MM.1S (cell line): ENCODE data around the gene HSPA2.

Experiments
- DNase-seq: peaks from one replicate; pipeline ENCODE4 v3.0.0-alpha.2; 2015
- H2AFZ ChIP-seq: fragments of 300-600 bp; sonication (generic); 2 replicates; pipeline ENCODE4 v1.6.0; 2016; ENCODE audit warnings: antibody characterized with exemption, low read length
- H3F3A ChIP-seq: fragments of 300-600 bp; sonication (generic); 2 replicates; pipeline ENCODE4 v1.6.1; 2016; ENCODE audit warnings: mild to moderate bottlenecking, antibody characterized with exemption, low read length, moderate library complexity, mixed read lengths; ENCODE audit not compliant: insufficient read depth
- H3K27ac ChIP-seq: fragments of 300-600 bp; sonication (generic); 2 replicates; pipeline ENCODE4 v1.5.1; 2016; ENCODE audit warnings: mild to moderate bottlenecking, low read length
- H3K27me3 ChIP-seq: fragments of 300-600 bp; sonication (generic); replicated peaks from 2 replicates; pipeline ENCODE4 v1.6.0; 2016; ENCODE audit warnings: low read length; ENCODE audit not compliant: insufficient read depth
- H3K36me3 ChIP-seq: fragments of 300-600 bp; sonication (generic); replicated peaks from 2 replicates; pipeline ENCODE4 v1.6.1; 2016; ENCODE audit warnings: mild to moderate bottlenecking, low read length, mixed read lengths; ENCODE audit not compliant: insufficient read depth
- H3K4me1 ChIP-seq: fragments of 300-600 bp; sonication (generic); 2 replicates; pipeline ENCODE4 v1.6.1; 2016; ENCODE audit warnings: low read length, mixed read lengths
- H3K4me2 ChIP-seq: fragments of 300-600 bp; sonication (generic); 2 replicates; pipeline ENCODE4 v1.6.0; 2016; ENCODE audit warnings: low read depth, low read length
- H3K4me3 ChIP-seq: fragments of 300-600 bp; sonication (generic); 2 replicates; pipeline ENCODE4 v1.5.1; 2016; ENCODE audit warnings: low read length, mixed read lengths
- H3K79me2 ChIP-seq: fragments of 300-600 bp; sonication (generic); 2 replicates; pipeline ENCODE4 v1.6.1; 2016; ENCODE audit warnings: mixed run types, low read length, mixed read lengths
- H3K9ac ChIP-seq: fragments of 300-600 bp; sonication (generic); 2 replicates; pipeline ENCODE4 v1.6.1; 2016; ENCODE audit warnings: low read length, mixed read lengths
- H3K9me2 ChIP-seq: fragments of 300-600 bp; sonication (generic); replicated peaks from 2 replicates; pipeline ENCODE4 v1.6.1; 2016; ENCODE audit warnings: mild to moderate bottlenecking, low read length, mixed read lengths; ENCODE audit not compliant: insufficient read depth
- H3K9me3 ChIP-seq: fragments of 300-600 bp; sonication (generic); replicated peaks from 2 replicates; pipeline ENCODE4 v1.6.1; 2016; ENCODE audit warnings: mild to moderate bottlenecking, low read length, mixed read lengths; ENCODE audit not compliant: insufficient read depth
- H4K20me1 ChIP-seq: fragments of 300-600 bp; sonication (generic); 2 replicates; pipeline ENCODE4 v1.6.1; 2016; ENCODE audit warnings: mild to moderate bottlenecking, low read length, moderate library complexity, mixed read lengths; ENCODE audit not compliant: insufficient read depth
- EZH2 ChIP-seq: fragments of 300-600 bp; sonication (generic); optimal IDR thresholded peaks from 2 replicates; pipeline ENCODE3; 2017; ENCODE audit warnings: low read depth, mild to moderate bottlenecking, antibody characterized with exemption, low read length, mixed read lengths
- EZH2phosphoT487 ChIP-seq: fragments of 300-600 bp; sonication (generic); IDR thresholded peaks from 2 replicates; pipeline ENCODE4 v1.6.1; 2018; ENCODE audit warnings: antibody characterized with exemption, low read length
- TF ChIP-seq, protein P1 (sequence below): fragments of 300-600 bp; sonication (generic); IDR thresholded peaks from 2 replicates; pipeline ENCODE4 v1.5.1; 2016; ENCODE audit warnings: antibody characterized with exemption, low read length, mixed read lengths

The HSPA2 gene

DNA sequence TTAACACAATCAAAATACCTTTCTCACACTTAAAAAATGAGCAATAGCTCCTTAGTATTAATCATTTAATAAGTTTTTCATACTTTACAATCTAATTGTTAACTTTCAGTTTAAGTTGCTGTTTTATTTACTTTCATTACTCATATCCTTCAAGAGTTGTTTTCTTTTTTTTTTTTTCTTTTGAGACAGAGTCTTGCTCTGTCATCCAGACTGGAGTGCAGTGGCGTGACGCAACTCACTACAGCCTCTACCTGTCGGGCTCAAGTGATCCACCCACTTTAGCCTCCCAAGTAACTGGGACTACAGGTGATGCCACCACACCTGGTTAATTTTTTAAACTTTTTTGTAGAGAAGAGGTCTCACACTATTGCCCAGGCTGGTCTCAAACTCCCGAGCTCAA lies 19.8 kb upstream of the HSPA2 start:
- TF ChIP-seq, protein P1, sequence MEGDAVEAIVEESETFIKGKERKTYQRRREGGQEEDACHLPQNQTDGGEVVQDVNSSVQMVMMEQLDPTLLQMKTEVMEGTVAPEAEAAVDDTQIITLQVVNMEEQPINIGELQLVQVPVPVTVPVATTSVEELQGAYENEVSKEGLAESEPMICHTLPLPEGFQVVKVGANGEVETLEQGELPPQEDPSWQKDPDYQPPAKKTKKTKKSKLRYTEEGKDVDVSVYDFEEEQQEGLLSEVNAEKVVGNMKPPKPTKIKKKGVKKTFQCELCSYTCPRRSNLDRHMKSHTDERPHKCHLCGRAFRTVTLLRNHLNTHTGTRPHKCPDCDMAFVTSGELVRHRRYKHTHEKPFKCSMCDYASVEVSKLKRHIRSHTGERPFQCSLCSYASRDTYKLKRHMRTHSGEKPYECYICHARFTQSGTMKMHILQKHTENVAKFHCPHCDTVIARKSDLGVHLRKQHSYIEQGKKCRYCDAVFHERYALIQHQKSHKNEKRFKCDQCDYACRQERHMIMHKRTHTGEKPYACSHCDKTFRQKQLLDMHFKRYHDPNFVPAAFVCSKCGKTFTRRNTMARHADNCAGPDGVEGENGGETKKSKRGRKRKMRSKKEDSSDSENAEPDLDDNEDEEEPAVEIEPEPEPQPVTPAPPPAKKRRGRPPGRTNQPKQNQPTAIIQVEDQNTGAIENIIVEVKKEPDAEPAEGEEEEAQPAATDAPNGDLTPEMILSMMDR: no peak
- TF ChIP-seq EZH2: no peak
- TF ChIP-seq EZH2phosphoT487: no peak
- Histone ChIP-seq H3K79me2 (peaks cover 70% of the 10 kb centered on the region), H3K4me1 (peaks cover 27% of the 10 kb centered on the region), H3F3A (peaks cover 20% of the 10 kb centered on the region), H3K4me2 (no peak overlapping the region), H4K20me1 (peaks cover 11% of the 10 kb centered on the region), H3K4me3 (no peak overlapping the region), H3K9me3 (no peaks in the 10 kb centered on the region), H3K9ac (no peak overlapping the region), H3K9me2 (no peaks in the 10 kb centered on the region), H3K27me3 (no peaks in the 10 kb centered on the region), H3K27ac (no peak overlapping the region), H2AFZ (no peak overlapping the region), H3K36me3 (no peaks in the 10 kb centered on the region)
- DNase-seq: no peak

DNA sequence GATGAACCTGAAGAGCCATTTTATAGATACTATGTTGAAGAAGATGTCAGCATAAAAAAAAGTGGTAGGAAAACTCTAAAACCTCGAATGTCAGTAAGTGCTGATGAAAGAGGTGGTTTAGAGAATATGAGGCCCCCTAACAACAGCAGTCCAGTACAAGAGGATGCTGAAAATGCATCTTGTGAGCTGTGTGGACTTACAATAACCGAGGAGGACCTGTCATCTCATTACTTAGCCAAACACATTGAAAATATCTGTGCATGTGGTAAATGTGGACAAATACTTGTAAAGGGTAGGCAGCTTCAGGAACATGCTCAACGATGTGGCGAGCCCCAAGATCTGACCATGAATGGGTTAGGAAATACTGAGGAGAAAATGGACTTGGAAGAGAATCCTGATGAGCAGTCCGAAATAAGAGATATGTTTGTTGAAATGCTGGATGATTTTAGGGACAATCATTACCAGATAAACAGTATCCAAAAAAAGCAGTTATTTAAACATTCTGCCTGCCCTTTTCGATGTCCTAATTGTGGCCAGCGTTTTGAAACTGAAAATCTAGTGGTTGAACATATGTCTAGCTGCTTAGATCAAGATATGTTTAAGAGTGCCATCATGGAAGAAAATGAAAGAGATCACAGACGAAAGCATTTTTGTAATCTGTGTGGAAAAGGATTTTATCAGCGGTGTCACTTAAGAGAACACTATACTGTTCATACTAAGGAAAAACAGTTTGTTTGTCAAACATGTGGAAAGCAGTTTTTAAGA lies 17.8 kb upstream of the HSPA2 start:
- Histone ChIP-seq H3K27me3 (no peaks in the 10 kb centered on the region), H4K20me1 (peaks cover 8% of the 10 kb centered on the region), H3K9me2 (no peaks in the 10 kb centered on the region), H3K9ac (peak overlapping the region; percentile 19; the same call in 1 of the 2 replicates), H3F3A (peaks cover 20% of the 10 kb centered on the region), H3K79me2 (peaks cover 52% of the 10 kb centered on the region), H2AFZ (no peak overlapping the region), H3K4me2 (peak overlapping the region; percentile 86), H3K27ac (peak overlapping the region; percentile 76), H3K36me3 (no peaks in the 10 kb centered on the region), H3K4me3 (peak overlapping the region; percentile 44), H3K9me3 (no peaks in the 10 kb centered on the region), H3K4me1 (peaks cover 24% of the 10 kb centered on the region)
- peak; percentile 61 for DNase-seq
- TF ChIP-seq, protein P1: no peak
- no peak for TF ChIP-seq EZH2
- no peak for TF ChIP-seq EZH2phosphoT487

DNA sequence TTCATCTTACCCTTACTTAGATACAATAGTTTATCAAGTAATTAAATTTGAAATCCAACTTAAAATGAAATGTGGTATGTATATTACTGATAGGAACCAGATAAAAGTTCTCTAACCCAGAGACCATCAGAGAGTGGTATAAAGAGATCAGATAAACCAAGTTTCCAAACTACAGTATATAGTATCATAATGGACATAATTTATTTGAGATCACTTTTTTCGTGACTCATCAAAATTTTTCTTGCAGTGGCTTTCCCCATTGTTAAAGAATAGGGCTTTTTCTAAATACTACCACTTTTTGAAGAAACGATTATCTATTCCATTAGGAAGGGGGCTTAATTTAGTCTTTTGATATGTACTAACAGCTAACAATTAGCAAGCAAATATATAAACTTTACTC lies 15.2 kb upstream of the HSPA2 start:
- H3F3A ChIP-seq: peaks cover 20% of the 10 kb centered on the region
- no peak overlapping the region for H3K4me3 ChIP-seq
- H3K9me2 ChIP-seq: no peaks in the 10 kb centered on the region
- peaks cover 27% of the 10 kb centered on the region for H3K79me2 ChIP-seq
- no peak overlapping the region for H3K4me2 ChIP-seq
- no peaks in the 10 kb centered on the region for H3K27me3 ChIP-seq
- peaks cover 18% of the 10 kb centered on the region for H3K4me1 ChIP-seq
- H3K27ac ChIP-seq: no peak overlapping the region
- H4K20me1 ChIP-seq: peaks cover 8% of the 10 kb centered on the region
- H3K36me3 ChIP-seq: no peaks in the 10 kb centered on the region
- no peak for TF ChIP-seq EZH2
- TF ChIP-seq EZH2phosphoT487: no peak
- TF ChIP-seq, protein P1: no peak
- no peak for DNase-seq
- no peak overlapping the region for H3K9ac ChIP-seq
- no peak overlapping the region for H2AFZ ChIP-seq
- no peaks in the 10 kb centered on the region for H3K9me3 ChIP-seq
